NCI-H526 (cell line): Measurements from ENCODE around the gene TMEM182.

Experiments used
- DNase-seq, 2 experiments: peaks; one replicate each; lab custom pipeline; 2025; lab: John Stamatoyannopoulos, UW

TMEM182 gene

DNA sequence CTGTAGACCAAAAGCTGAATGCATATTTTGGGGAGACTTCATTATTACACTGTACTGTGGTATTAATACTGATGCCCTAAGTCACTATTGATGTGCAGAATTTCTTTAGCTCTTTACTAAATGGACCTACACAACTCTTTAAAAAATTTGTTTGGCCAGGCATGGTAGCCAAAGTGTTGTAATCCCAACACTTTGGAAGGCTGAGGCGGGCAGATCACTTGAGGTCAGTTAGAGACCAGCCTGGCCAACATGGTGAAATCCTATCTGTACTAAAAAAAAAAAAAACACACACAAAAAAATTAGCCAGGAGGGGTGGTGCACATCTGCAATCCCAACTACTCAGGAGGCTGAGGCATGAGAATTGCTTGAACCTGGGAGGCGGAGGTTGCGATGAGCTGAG is 6.4 kb downstream of the TMEM182 start:
- DNase-seq = no peak

- no peak for DNase-seq
These were observed 7.1 kb downstream of the TMEM182 start for GRCh38 chr2:102768892-102769291.

DNA sequence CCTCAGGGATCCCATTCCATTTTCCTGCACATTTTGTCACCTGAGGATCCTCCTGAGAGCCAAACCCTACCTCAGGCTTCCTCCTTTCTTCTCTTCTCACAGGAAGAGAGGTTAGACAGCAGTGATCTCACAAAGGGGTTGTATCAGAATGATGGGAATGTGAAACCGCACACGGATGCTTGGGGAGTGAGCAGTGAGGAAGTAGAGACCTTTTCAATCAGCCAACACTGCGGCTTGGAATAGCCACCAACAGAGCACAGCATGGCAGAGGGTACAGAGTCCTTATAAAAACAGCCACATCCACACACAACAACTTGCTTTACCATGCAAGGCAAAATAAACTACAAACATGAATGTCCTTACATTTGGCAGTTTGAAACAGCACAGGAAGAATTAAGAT is 8.7 kb downstream of the TMEM182 start:
- no peak for DNase-seq

DNA sequence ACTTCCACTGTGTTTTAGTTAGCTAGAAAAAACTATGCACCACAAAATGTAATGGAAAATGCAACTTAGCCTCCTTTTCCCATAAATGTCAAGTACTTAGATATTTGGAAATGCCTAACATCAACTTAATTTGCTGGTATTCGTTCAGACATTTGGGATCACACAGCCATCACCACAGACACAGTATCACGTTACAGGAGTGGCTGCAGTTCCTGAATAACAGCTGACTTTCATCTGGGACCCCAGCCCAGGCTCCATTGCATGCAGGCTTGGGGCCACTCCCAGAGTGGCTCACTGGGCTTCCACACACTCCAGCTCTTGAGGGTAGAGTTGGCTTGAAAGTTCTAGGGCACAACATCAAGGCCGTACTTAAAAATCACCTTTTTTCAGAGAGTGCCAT is 9.3 kb downstream of the TMEM182 start:
- no peak for DNase-seq

DNA sequence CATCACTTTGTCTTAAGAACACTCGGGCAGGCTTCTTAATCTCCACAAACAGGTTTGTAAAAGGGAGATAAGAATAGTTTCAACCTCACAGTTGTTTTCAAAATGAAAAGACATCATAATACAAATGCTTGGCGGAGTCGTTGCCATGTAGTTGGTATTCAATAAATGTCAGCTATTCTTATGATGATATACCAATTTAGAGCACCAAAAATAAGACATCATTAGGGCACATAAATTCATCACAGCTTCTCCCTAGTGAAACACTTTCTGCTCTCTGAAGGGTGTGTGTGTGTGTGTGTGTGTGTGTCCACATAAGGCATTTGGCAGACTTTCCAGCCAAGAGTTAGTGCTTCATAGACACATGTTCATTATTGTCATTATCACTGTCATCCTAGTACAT is 10.8 kb downstream of the TMEM182 start:
- DNase-seq = no peak

GRCh38 chr2:102773149-102773705 is 11.4 kb downstream of the TMEM182 start:
- DNase-seq = no peak

DNA sequence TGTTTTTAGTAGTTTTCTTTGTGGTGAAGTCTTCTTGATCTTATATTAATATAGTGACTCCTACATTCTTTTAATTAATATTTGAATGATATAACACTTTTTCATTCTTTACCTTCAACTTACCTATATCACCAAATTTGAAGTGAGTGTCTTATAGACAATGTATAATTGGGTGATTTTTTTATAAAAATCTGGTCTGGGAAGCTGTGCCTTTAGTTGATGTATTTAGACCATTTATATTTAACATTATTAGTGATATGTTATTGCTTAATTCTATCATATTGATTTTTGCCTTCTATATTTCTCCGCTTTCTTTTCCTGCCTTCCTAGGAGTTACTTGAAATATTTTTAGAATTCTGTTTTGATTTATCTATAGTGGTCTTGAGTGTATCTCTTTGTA is 16.4 kb downstream of the TMEM182 start:
- no peak for DNase-seq

- no peak for DNase-seq
These were observed 18.6 kb downstream of the TMEM182 start for GRCh38 chr2:102780467-102780866.

- no peak for DNase-seq
These were observed 20.4 kb downstream of the TMEM182 start for GRCh38 chr2:102782187-102782586.

DNA sequence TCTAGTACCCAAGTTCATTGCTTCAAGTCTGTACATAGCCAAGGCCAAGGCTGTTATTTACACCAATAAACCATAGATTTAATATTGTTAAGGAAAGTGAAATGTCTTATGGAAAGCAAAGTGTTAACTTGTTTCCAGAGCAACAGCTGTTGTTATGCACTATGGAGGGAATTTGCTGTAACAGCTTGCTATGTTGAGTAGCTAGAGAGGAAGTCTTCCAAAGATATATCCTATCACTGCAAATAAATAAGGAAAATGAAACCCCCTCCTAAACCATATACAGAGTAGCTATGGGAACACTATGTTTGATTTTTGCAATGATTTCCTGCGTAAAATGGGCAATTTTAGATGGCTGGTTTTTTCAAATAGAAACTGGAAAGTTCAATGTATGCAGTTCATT is 21.1 kb downstream of the TMEM182 start:
- DNase-seq = no peak

- DNase-seq = no peak
These were observed 21.8 kb downstream of the TMEM182 start for GRCh38 chr2:102783506-102784183.

DNA sequence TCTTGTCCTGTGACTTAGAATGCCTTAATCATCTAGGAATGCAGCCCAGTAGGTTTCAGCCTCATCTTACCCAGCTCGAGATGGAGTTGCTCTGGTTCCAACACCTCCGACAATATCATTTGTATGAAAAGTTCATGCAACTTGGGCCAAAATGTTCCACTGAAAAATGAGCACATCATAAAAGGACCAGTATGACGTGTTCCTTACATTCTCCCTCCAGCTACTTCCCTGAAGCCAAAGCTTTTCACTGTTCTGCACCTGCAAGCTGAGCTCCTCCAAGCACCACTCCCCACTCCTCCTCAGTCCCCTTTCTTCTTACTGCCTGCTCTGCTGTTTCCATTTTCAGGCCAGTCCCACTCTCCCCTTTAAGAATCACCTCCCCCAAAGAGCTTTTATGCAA is 23.1 kb downstream of the TMEM182 start:
- no peak for DNase-seq

DNA sequence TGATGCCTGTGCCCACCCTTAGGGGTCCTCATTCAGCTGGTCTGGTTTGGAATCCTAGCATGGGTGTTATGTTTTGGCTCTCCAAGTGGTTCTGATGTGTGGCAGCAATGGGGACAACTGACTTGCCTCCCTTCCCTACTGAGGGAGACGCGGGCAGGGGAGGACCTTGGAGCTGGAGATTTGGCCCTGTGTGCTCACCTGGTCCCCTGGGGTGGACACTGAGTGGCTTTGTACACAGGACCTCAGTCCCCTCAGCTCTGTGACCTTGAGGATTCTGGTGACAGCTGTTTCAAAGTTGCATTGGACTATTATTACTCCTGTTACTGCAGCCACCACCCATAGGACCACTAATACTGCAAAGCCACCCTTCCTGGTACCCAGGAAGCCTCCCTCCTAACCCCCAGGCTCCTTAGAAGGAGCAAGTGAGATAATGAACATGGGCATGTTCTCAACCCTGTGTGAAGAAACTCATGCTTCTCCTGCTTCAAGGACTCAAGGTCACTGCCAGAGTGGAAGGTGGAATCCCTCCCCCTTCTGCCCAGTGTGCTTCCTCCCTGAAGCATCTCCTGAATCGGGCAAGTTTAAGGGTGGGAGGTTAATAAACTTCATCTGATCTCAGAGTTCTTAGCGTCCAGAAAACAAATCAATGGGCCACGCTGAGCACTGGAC is 26.5 kb downstream of the TMEM182 start:
- no peak for DNase-seq

- peak; percentile 67 to 76 for DNase-seq
These were observed 27.0 kb downstream of the TMEM182 start for GRCh38 chr2:102788885-102789260.

- peak; percentile 89 to 92 for DNase-seq
These were observed 27.7 kb downstream of the TMEM182 start for GRCh38 chr2:102789349-102790090.

- DNase-seq = no peak
These were observed 28.2 kb downstream of the TMEM182 start for GRCh38 chr2:102790091-102790455.

GRCh38 chr2:102792568-102793208 is 30.9 kb downstream of the TMEM182 start:
- DNase-seq = no peak

GRCh38 chr2:102795641-102796040 is 33.8 kb downstream of the TMEM182 start:
- no peak for DNase-seq

DNA sequence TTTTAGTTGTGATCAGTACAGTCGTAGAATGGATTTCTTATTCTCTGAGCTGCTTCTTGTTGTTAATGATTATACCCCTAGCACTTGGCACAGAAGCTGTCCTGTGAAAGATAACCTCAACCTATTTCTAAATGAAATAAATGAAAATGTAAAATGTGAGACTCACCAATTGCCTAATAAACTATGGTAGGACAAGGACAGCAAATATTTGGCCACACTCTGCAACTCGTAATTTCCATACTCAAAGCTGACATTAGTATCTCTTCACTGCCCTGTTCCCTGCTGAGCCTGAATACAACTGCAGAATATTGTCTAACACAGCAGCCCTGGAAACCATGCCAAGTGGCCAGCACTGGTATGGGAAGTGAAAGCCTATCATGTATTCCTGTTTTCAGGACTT is 34.5 kb downstream of the TMEM182 start:
- DNase-seq = no peak

- no peak for DNase-seq
These were observed 35.7 kb downstream of the TMEM182 start for GRCh38 chr2:102797486-102797885.

- no peak for DNase-seq
These were observed 36.4 kb downstream of the TMEM182 start for GRCh38 chr2:102798181-102798580.

DNA sequence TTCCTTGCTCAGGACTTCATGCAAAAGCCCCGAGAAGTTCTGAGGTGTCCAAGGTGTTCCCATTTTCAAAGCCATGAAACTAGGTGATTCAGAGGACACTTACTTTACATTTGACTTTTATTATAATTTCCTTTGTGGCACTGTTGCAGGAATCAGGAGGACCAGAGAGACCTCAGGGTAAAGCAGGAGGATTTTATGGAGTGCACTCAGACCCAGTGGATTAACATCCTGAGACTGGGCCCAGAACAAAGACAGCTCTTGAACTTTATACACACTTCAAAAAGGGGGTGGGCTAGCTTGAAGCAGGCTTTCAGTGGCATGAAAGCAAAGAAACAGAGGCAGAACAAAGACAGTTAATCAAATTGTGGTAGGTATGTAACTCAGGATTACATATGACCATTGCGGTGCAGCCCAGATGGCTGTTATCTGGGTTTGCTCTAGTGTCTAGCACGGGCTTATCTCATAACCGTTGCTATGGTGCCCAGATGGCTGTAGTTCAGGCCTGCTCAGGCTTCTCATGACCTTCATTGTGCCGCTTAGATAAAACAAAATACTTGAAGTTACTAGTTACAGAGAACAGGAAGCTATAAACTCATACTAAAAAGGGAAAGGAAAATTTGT is 39.4 kb downstream of the TMEM182 start:
- peak in 1 of 2 experiments; percentile 6 for DNase-seq
